GM21717 (cell line): ENCODE data around the gene IMPA2.
A peak's percentile ranks its signal among the peaks of the same experiment; 100 is the strongest.

ENCODE experiments used
- ATAC-seq: cut with Tn5 transposase; IDR thresholded peaks from one replicate; pipeline ENCODE4 v1.9.1; 2021; ENCODE audit warnings: mild to moderate bottlenecking, moderate library complexity; ENCODE audit not compliant: unreplicated experiment

Gene IMPA2

DNA sequence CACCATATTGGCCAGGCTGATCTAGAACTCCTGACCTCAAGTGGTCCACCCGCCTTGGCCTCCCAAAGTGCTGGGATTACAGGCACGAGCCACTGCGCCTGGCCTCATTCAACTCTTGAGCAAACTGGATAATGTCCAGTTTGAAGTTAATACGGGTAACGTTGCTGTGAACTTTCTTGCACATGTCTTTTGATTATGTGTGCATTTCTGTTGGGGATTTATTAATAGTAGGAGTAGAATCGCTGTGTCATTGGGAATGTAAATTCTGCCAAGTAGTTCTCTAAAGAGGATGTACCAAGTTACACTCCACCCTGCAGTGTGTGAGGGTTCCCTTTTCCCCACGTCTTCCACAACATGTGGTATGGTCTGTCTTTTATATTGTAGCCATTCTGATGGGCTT is 6.2 kb downstream of the IMPA2 start:
- ATAC-seq, result no peak

DNA sequence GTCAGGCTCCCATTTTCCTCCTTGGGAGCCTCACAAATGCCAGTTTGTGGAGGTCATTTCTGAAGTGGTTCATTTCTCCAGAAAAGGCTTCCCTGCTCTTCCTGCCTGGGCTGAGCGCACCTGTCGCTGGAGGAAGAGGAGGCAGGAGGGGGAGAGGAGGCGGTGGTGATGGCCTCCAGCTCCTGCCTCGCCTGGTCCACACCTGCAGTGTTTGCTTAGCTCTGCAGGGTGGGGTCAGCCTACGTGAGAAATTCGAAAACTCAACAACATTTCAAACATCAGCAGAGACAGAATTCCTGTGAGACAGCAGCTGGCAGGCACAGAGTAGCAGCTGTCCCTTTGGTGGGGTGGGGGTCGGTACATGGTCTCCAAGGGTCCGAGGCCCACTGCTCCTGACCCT is 7.9 kb downstream of the IMPA2 start:
- no peak for ATAC-seq

DNA sequence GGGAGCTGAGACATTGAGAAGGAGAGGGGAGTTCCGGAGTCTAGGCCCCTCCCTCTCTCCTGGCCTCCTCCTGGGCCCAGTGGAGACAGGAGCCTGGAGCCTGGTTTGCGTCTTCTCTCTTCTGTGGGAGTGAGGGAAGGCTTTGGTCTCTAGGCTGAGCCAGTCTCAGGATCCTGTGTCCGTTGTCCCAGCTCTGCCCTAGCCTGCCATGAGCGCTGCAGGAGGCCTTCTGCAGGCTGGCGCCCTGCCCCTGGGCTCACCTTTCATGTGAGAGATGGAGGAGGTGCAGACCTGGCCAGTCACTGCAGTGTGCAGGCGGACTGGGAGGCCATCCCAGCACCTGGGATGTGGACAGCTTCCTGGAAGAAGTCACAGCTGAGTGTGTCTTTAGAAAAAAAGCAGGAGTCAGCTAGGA is 8.7 kb downstream of the IMPA2 start:
- ATAC-seq, result no peak

DNA sequence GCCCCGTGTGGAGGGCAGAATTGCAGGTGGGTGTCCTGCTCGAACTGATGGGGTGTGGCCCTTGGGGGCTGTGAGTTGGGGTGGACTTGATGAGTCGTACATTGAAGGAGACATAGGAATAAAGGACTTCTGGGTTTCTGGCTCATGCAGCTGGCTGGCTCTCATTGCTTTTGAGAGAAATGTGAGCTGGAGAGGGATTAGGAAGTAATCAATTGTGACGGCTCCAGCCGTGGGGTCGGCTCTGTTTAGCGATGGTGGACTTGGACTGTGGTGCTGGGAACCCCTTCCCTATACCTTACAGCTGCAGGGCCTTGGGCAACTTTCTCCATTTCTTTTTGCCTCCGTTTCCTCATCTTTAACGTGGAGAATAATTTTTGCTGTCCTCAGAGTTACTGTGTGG is 9.2 kb downstream of the IMPA2 start:
- no peak for ATAC-seq

DNA sequence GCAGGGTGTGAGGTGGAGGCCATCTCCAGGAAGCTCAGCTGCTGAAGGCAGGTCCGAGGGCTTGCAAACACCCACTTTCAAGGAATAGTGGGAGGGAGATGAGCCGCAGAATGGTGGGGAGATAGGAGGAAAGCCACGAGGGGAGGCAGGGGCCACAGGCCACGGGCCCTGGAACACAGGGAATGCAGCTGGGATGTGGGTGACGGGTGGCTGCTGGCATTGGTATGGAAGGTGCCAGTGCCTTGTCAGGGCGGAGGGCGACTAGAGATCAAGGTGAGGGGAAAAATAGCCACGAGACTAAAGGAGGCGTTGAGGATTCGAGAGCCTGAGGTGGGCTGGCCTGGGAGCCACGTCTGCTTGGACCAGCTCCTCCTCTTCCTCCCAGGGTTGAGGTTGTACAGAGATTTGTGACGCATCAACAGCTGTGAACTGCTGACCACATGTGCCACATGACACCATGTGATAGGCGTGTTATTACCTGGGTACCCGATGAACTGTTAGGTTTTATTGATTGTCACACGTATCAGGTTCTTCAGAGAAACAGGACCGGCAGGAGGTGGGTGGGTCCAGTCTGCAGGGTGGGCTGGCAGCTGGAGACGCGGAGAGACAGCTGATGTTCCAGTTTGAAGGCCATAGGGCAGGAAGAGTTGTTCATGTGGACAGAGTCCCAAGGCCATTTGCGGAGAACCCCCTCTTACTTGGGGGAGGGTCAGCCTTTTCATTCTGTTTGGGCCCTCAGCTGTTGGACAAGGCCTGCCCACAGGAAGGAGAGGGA is 9.9 kb downstream of the IMPA2 start:
- ATAC-seq, result no peak

DNA sequence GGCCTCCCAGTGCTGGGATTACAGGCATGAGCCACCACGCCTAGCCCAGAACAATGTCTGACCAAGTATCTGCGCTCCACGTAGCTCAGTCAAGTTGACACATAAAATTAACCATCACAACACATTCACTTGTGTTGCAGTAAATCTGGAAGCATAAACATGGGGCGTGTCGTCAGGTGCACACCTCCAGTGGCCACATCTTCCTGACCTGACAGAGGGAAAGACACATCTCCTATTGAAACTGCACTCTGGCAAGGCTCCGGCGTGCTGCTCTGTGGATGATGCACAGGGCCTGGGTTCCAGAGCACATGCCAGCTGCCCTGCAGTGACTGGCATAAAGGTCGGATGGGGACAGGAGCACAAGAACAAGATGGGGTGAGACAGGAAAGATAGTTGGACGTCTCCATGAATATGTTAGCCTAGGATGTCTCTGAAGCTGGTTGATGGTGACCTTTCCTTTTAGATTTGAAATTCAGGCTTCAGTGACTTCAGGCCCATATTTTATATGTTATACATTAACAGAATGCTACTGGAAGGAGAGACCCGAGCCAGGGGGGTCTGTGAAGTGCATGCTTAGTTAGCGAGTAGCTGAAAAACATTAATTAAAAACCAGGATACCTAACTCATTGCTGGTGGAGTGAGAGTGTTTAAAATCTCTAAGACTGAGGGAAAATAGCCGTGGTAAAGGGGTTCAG is 10.9 kb downstream of the IMPA2 start:
- ATAC-seq, result no peak

DNA sequence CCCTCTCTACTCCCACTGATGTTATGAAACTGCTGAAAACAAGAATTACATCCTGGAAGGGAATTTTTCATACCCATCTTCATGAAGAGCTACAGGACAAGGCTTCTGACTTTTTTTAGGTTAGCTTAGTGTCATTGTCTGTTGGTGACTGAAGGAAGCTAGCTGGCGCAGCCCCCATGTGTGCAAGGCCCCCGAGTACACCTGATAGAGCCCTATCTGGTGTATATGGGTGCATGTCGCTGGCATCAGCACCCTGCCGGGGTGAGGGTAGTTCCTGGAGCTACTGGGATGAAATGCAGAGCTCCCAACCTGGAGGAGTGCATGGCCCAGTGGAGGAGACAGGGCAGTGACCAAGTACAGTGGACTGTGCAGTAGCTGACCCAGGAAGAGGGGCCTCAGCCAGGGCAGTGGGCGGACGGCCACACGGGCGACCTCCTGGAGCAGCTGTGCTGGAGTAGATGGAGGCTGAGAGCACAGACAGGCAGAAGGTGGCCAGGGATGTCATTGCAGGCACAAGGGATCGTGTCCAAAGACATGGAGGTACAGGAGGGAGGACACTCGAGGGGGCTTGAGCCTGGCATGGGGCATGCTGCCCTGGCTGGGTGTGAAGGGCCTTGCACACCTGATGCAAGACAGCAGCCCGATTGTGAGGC is 12.1 kb downstream of the IMPA2 start:
- ATAC-seq, result no peak

DNA sequence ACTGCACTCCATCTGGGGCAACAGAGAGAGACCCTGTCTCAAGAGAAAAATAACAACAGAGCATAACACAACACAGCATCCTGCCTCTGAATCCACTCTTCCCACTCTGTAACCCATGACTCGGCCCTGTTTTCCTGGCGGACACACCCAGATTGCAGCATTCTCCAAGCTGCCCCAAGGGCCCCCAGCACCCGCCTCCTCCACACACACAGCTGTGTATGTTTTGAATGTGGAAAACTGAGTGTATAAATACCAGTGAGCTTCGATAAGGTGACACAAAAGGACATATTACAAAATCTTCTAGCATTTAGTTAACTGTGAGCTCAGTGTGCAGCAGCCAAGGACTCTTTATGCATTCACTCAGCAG is 13.0 kb downstream of the IMPA2 start:
- no peak for ATAC-seq

DNA sequence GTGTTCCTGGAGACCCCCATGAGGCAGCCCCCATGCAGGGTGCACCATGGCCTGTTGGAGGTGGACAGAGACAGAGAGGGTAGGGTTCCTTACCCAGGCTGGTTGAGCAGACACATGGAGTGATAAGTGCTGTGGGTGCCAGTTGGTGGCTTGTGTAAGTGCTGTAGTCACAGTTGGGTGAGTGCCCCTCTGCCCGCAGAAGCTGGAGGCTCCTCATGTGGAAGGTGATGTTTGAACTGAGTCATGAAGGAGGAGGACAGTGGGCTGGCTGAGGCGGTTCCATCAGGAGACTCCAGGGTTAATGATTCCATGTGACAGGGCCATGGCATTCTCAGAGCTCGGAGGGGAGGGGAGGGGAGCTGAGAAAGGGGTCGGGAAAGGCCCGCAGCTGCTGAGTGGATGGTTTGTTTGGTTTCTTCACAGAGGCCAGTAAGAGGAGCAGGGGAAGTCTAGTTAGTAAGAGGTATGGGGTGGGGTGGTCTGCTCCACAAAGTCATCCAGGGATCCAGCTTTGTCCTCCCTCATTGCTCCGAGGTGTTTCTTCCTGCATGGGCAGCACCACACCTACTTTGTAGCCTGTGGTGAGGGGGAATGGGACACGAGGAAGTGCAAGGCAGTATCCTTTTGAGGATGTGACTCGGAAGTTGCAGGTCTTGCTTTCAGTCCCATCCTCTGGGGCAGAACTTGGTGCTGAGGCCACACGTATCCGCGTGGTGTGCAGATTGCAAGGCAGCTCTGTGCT is 13.6 kb downstream of the IMPA2 start:
- ATAC-seq, result no peak

DNA sequence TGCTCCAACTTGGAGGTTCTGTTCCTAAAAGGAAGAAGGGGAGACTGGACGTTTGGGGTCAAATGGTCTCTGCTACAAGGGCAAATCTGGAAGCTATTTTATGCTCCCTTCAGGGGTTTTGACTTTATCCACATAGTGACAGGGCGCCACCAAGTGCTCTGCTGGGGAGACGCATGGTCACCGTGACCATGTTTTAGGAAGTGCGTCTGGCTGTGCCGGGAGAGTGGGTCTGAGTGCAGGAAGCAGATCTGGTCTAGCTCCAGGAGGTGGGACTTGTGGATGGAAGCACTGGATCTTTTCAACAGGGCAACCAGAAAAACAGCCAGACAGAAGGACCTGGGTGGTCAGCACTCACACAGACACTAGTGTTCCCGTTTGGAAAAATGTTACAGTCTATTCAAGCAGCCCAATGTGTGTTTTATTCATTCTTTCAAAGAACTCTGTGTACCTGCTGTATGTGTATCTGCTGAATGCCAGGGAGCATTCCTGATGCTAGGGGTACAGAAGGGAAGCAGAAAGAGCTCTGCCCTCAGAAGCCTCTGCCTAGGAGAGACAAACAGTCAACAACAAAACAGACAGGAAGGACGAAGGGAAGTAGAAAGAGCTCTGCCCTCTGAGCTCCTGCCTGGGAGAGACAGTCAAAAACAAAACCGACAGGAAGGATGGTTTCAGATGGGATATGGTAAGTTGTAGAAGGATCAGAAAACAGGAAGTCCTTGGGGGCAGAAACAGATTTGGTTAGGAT is 14.3 kb downstream of the IMPA2 start:
- ATAC-seq, result peak; percentile 78

DNA sequence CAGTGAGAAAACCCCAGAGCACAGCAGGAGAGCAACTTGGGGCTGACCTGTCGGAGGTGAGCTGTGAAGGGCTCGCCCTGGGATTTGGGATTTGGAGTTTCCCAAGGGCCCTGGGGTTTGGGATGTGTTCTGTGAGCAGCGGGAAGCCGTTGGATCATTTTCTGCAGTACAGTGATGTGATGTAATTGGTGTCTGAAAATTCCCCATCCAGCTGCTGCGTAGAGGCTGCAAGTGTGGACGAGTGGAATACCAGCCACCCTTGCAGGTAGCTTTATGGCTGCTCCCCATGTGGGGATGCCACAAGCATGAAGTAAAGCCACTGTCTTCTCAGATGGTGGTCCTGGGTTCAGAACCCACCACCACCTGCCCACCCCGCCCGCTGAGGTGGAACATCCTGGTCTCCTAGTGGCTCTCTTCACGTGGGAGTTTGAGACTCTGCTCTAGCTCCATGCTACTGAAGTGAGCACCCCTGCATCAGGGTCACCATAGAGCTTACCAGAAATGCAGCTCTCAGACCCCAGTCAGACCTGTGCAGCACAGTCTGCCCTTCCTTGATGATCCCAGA is 15.0 kb downstream of the IMPA2 start:
- ATAC-seq, result no peak

DNA sequence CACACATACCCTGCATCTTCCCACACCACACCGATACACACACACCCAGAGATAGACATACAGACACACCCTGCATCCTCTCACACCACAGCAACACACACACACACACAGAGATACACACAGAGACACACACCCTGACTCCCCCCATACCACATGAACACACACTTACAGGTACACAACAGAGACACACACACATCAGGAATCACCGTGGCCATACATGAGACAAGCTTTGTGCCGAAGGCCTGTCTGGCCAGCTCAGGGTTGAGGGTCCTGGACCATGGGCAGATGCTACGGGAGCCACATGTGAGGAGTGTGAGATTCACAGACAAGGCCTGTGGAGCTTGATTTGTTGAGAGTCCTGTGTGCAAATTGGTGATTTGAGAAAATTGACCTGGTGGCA is 15.6 kb downstream of the IMPA2 start:
- ATAC-seq, result no peak

DNA sequence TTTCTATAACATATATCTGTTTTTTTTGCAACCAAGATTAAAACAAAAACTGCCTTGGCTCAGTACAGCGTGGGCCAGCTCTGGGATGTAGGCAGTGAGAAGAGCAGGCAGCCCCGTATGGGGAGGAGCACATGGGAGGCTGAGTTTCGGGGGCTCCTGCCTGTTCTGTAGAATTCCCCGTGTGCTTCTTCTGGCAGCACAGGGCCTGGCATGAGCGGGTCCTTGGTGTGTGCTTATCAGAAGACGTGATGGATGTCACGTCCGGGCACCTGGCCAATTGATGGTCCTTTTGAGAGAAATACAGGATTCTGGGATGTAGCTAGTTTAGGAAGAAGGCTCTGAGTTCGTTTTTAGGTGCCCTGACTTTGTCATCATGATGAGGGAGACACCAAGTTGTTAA is 16.2 kb downstream of the IMPA2 start:
- ATAC-seq, result no peak

DNA sequence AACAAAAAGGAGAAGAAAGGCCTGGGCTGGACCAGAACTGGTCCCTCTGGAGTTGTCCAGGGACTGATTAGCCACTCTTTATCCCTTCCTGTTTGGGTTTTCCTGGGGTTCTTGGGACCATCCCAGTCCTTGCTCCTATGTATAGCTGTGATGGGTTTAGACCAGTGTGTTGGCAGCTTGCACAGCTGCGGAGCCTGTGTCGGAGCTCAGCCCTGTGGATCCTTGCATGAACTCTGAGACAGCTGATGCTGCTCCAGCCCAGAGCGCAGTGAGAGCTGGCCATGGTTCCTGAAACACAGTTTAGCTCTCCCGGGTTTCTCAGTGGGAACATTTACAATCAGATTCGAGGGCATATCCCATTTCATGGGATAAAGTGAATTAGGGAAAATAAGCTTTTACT is 16.9 kb downstream of the IMPA2 start:
- ATAC-seq, result no peak

DNA sequence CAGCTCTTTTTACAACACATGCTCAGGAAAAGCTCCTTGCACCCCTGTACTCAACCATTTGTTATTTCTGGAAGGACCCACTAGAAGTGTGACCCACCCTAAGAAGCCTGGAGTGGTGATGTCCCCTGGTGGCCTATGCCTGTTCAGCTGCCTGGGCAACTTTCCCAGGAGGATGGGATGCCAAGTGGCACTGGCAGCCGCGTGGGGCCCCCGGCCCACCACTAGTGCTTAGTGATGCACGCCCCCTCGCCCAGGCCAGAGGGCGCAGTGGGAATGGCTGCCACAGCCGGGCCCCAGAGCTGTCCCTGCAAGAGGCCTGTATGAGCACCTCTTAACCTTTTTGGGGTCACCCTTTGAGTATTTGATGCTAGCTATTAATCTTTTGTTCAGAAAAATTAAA is 18.1 kb downstream of the IMPA2 start:
- no peak for ATAC-seq

DNA sequence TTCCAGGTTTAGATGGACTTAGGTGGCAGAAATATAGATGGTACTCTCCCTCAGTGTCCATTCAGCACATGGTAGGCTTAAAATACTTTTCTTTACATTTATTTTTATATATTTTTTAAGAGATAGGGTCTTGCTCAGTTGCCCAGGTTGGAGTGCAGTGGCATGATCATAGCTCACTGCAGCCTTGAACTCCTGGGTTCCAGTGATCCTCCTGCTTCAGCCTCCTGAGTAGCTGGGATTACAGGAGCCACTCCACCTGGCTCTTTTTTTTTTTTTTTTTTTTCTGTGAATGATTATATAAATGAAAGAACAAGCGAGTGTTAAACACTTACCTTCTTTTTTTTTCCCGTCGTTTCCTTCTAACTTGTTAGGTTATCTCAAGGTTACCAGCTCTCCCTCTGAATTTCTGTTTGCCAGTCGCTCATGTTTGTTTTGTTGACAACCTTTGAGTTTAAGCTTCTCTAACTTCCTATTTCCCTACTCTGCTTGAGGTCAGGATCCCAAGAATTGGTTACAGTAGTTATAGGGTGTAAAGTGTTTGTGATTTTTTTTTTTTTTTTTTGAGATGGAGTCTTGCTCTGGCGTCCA is 18.9 kb downstream of the IMPA2 start:
- no peak for ATAC-seq

DNA sequence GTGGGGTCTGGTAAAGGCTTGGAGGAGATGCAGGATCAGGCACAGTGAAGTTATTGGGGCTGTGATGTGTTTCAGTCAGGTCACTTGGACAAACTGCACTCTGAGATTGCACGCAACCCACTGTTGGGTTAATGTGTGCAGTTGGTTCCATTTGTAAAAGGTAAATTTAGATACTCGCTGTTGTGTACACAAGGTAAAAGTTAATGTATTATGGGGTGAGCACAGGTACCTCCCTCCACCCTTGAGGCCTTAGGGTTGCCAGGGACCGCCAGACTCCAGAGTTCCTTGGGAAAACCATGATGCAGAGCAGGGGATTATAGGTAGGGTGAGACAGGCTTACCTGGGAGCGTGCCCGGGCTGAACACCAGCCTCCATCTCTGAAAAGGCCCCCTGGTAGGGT is 20.1 kb downstream of the IMPA2 start:
- ATAC-seq, result no peak

DNA sequence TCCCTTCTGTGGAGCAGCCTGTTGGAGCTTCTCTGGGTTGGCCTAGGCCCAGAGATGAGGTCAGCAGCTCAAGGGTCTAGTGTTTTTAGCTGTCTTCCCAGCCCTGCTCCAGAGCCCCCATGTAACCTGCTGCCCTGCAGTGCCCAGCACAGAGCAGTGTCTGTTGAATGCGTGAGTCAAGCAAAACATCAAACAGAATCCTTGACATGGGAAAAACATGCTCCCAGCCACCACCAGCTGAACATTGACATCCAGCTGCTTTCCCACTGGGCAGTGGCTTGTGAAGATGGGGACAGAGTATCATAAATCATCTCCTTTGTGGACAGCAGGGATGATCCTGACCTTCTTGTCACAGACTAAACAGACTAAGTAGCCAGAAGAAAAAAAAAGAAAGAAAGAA is 22.6 kb downstream of the IMPA2 start:
- ATAC-seq, result no peak

DNA sequence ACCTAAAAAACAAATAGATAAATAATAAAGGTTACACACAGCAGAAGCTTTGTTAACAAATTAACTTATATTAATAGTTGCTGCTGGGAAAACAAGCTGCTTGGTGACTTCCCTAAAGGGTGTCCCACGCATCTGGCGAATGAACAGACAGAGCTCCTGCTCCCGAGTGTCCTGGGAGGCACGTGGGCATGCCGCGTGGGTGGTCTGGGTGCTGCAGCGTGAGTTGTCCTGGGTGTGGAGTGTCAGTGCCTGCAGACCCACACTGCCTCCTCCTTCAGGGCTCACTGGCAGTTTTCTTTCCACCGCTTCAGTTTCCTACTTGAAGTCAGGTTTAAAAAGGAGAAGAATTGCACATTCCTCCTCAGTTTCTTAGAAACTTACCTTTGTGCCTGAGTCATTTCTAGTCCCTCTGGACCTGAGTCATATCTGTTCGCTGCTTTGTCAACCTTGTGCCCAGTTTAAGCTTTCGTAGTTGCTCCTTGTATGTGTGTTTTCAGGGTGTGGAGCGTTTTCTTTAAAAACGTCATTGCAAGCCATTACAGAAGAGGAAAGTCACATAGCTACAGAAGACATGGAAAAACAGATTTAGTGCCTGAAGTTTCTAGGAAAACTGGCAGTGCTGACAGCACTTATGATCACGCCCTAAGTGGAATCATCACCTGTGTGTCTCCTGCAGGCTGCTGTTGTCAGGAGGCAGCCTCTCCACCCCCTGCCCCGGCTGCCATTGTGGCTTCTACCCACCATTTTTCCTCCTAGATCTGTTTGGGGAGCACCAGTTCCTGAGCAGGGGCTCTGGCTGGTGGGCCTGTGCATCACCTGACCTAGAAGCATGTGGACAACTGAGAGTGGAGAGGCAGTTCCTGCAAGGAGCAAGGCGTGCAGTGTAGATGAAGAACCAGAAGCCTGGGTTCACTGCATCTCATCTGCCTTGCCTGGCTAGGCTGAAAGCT is 24.5 kb downstream of the IMPA2 start:
- peak; percentile 69 for ATAC-seq
